T47D (cell line): ENCODE data around the gene RNF125.

ENCODE experiments used
- DNase-seq, 2 experiments: peaks; one replicate each; pipeline versions ENCODE4 v3.0.0 to v3.0.0-alpha.2; 2011 to 2012; ENCODE audit warnings: low read depth in 1 of 2, low spot score in 1 of 2
- JUND ChIP-seq: IDR thresholded peaks from 2 replicates; pipeline ENCODE4 v1.6.1; 2012; ENCODE audit warnings: low read depth
- in situ Hi-C: cut with HindIII; loops from 2 replicates; pipeline ENCODE4 v1.10.0; 2016; ENCODE audit warnings: low sequenced_read_pairs, low pct_unique_long_range_greater_than_20kb

The RNF125 gene

GRCh38 chr18:32018331-32019250 is at the start of gene RNF125:
Gene RNF125 (plus strand): TSS chr18:32018825. CDS start chr18:32018864, 39 bp downstream.
- DNase-seq = peak; percentile 59 to 75
- TF ChIP-seq JUND = no peak
- in situ Hi-C loops = no loop called here

- no peak for DNase-seq
- in situ Hi-C loops = no loop called here
These were observed 48.0 kb upstream of the RNF125 start for GRCh38 chr18:31970617-31971016.

GRCh38 chr18:31973929-31974546 is 44.6 kb upstream of the RNF125 start:
- DNase-seq = no peak
- in situ Hi-C loops = no loop called here
- TF ChIP-seq JUND = no peak

More at GRCh38 chr18:31970617-31971016, 48.0 kb upstream of the RNF125 start:
- no peak for TF ChIP-seq JUND

- no peak for TF ChIP-seq JUND
- in situ Hi-C loops = no loop called here
- no peak for DNase-seq
These were observed 42.4 kb upstream of the RNF125 start for GRCh38 chr18:31976242-31976641.

GRCh38 chr18:31977270-31977872 is 41.3 kb upstream of the RNF125 start:
- DNase-seq = peak; percentile 16 to 69
- in situ Hi-C loops = no loop called here
- no peak for TF ChIP-seq JUND

- DNase-seq = no peak
- TF ChIP-seq JUND = no peak
- in situ Hi-C loops = no loop called here
These were observed 40.0 kb upstream of the RNF125 start for GRCh38 chr18:31978616-31979015.

GRCh38 chr18:31979714-31980113 is 38.9 kb upstream of the RNF125 start:
- in situ Hi-C loops = no loop called here
- no peak for DNase-seq
- no peak for TF ChIP-seq JUND

- no peak for DNase-seq
- TF ChIP-seq JUND = no peak
- in situ Hi-C loops = no loop called here
These were observed 37.8 kb upstream of the RNF125 start for GRCh38 chr18:31980863-31981262.

GRCh38 chr18:31983020-31983419 is 35.6 kb upstream of the RNF125 start:
- no peak for TF ChIP-seq JUND
- no peak for DNase-seq
- in situ Hi-C loops = no loop called here

- in situ Hi-C loops = no loop called here
- TF ChIP-seq JUND = no peak
- DNase-seq = no peak
These were observed 34.6 kb upstream of the RNF125 start for GRCh38 chr18:31983976-31984375.

- DNase-seq = peak in 1 of 2 experiments; percentile 62
- TF ChIP-seq JUND = no peak
- in situ Hi-C loops = no loop called here
These were observed 27.8 kb upstream of the RNF125 start for GRCh38 chr18:31990823-31991222.

GRCh38 chr18:31996007-31996406 is 22.6 kb upstream of the RNF125 start:
- no peak for DNase-seq
- in situ Hi-C loops = no loop called here
- no peak for TF ChIP-seq JUND
